K562 (cell line): ENCODE data around the gene KIF17. TPM values are rescaled to one million over a fixed set of nuclear protein-coding genes. Genes with fewer than 3 reads are reported as not detected.

ENCODE experiments used
- ATAC-seq: fragments of 200-7000 bp; cut with Tn5 transposase; 3 replicates; pipeline ENCODE4 v1.9.1; 2020; ENCODE audit warnings: moderate library complexity
- BruUV-seq: library from RNA; stranded (reverse); fragments of 400-500 nt; replicated peaks from 2 replicates; lab custom pipeline; 2021; lab: Mats Ljungman, UMichigan
- CTCF ChIA-PET: fragments of 300-600 bp; formaldehyde crosslinking; extraction: SDS; loops from one replicate; lab custom pipeline; 2021; ENCODE audit warnings: low intra/inter-chr PET ratio; lab: Yijun Ruan, JAX
- POLR2A ChIA-PET: fragments of 300-600, 350-650 bp; sonication (Branson Sonifier 250); formaldehyde crosslinking; extraction: SDS; loops from one replicate; lab custom pipeline; 2021; ENCODE audit warnings: antibody characterized with exemption, inconsistent platforms; lab: Yijun Ruan, JAX
- DNase-seq, 4 experiments: peaks; one replicate each; pipeline versions ENCODE4 v3.0.0 to v3.0.0-alpha.2; 2011 to 2018; ENCODE audit warnings: low spot score in 3 of 4, mixed read lengths in 3 of 4; ENCODE audit errors: extremely low read depth in 1 of 4
- FAIRE-seq: peaks from 2 replicates; lab custom pipeline; 2011; peaks lifted over from hg19 to GRCh38; lab: Jason Lieb, UNC
- H2AFZ ChIP-seq: 2 replicates; pipeline ENCODE4 v1.6.0; 2011; ENCODE audit warnings: low read depth, low read length, control low read depth, inconsistent platforms
- H3K27ac ChIP-seq: fragments of 200-600 bp; 3 replicates; pipeline ENCODE4 v1.8.0; 2011; ENCODE audit warnings: low read depth, mild to moderate bottlenecking, control low read depth, inconsistent platforms, low read length, moderate library complexity, mixed read lengths; ENCODE audit errors: extremely low read depth
- H3K27me3 ChIP-seq, 2 experiments: fragments of 300-600 bp in 1 of 2; 2 replicates in 1 of 2; 3 replicates in 1 of 2; pipeline versions ENCODE4 v1.6.0 to v1.8.0; 2011; ENCODE audit warnings: inconsistent platforms in 2 of 2, low read length in 2 of 2, mild to moderate bottlenecking in 1 of 2, mixed read lengths in 1 of 2, moderate library complexity in 1 of 2; ENCODE audit not compliant: control insufficient read depth in 2 of 2, insufficient read depth in 2 of 2
- H3K36me3 ChIP-seq: fragments of 300-600 bp; 3 replicates; pipeline ENCODE4 v1.8.0; 2011; ENCODE audit warnings: mild to moderate bottlenecking, low read length, inconsistent platforms; ENCODE audit not compliant: control insufficient read depth, insufficient read depth
- H3K4me1 ChIP-seq, 2 experiments: fragments of 200-600 bp in 1 of 2; replicated peaks in 1 of 2; 2 replicates in 1 of 2; 3 replicates in 1 of 2; pipeline versions ENCODE4 v1.5.1 to v1.8.0; 2011; ENCODE audit warnings: inconsistent platforms in 2 of 2, low read length in 2 of 2, mild to moderate bottlenecking in 1 of 2, mixed read lengths in 1 of 2, moderate library complexity in 1 of 2; ENCODE audit not compliant: control insufficient read depth in 2 of 2, insufficient read depth in 2 of 2
- H3K4me2 ChIP-seq: 2 replicates; pipeline ENCODE4 v1.6.1; 2011; ENCODE audit warnings: low read length, control low read depth, inconsistent platforms, mixed read lengths; ENCODE audit not compliant: insufficient read depth
- H3K4me3 ChIP-seq: fragments of 200-600 bp; sonication (generic), shearing (Covaris generic); 2 replicates; pipeline ENCODE4 v1.5.1; 2016; ENCODE audit warnings: control low read depth, inconsistent platforms
- H3K79me2 ChIP-seq: fragments of 200-600 bp; 3 replicates; pipeline ENCODE4 v1.8.0; 2011; ENCODE audit warnings: low read length, inconsistent platforms; ENCODE audit not compliant: control insufficient read depth, insufficient read depth
- H3K9ac ChIP-seq, 2 experiments: 2 replicates each; pipeline versions ENCODE4 v1.6.0 to v1.6.1; 2011; ENCODE audit warnings: low read depth in 2 of 2, low read length in 2 of 2, control low read depth in 1 of 2, inconsistent platforms in 1 of 2, mild to moderate bottlenecking in 1 of 2, mixed read lengths in 1 of 2; ENCODE audit not compliant: insufficient read depth in 1 of 2
- H3K9me1 ChIP-seq: one replicate; pipeline ENCODE4 v1.6.0; 2011; ENCODE audit warnings: inconsistent platforms, mild to moderate bottlenecking, low read length, moderate library complexity; ENCODE audit not compliant: control insufficient read depth, insufficient read depth
- H3K9me3 ChIP-seq: replicated peaks from 2 replicates; pipeline ENCODE4 v1.5.1; 2011; ENCODE audit warnings: low read depth, low read length, inconsistent platforms; ENCODE audit not compliant: control insufficient read depth, insufficient read depth
- H4K20me1 ChIP-seq: replicated peaks from 2 replicates; pipeline ENCODE4 v1.6.1; 2011; ENCODE audit warnings: low read length, inconsistent platforms, mixed read lengths; ENCODE audit not compliant: control insufficient read depth, insufficient read depth
- GABPA ChIP-seq: fragments of 200-800 bp; sonication (Bioruptor generic); conservative IDR thresholded peaks from 2 replicates; pipeline ENCODE4 v1.6.1; 2016; ENCODE audit warnings: low read depth, missing genetic modification characterization, missing compliant biosample characterization
- GTF2E2 ChIP-seq: fragments of 200-800 bp; sonication (Bioruptor generic); IDR thresholded peaks from 2 replicates; pipeline ENCODE4 v1.6.1; 2016; ENCODE audit warnings: missing genetic modification characterization, missing compliant biosample characterization
- PHF20 ChIP-seq: fragments of 450-650 bp; IDR thresholded peaks from 2 replicates; pipeline ENCODE4 v1.6.1; 2018; ENCODE audit not compliant: partially characterized antibody
- RBM15 ChIP-seq: fragments of 200-400 bp; formaldehyde crosslinking; IDR thresholded peaks from 2 replicates; pipeline ENCODE4 v1.6.1; 2018; ENCODE audit warnings: mild to moderate bottlenecking, low read length, moderate library complexity; ENCODE audit not compliant: insufficient read depth
- SP1 ChIP-seq: sonication (generic); formaldehyde crosslinking; IDR thresholded peaks from 2 replicates; pipeline ENCODE4 v1.8.1; 2022; ENCODE audit warnings: mild to moderate bottlenecking, missing genetic modification reagents
- WGBS: fragments of 100-300 bp; shearing (Covaris generic); methylation state at CpG from one replicate; pipeline ENCODE4 v1.1.6; 2016; ENCODE audit warnings: low coverage, mixed read lengths; ENCODE audit not compliant: insufficient coverage; ENCODE audit errors: missing lambda C conversion rate; 5-methylcytosine and 5-hydroxymethylcytosine counted together
- in situ Hi-C: fragments of 300-500 bp; cut with MboI; formaldehyde crosslinking; loops from 4 replicates; pipeline ENCODE4 v1.15.0; 2018; ENCODE audit warnings: inconsistent platforms, mixed read lengths
- intact Hi-C: fragments of 100-400 bp; cut with micrococcal nuclease; formaldehyde crosslinking; loops from 2 replicates; pipeline ENCODE4 v1.14.2; 2022
- polyA plus RNA-seq, 8 experiments: library from polyadenylated mRNA; depleted of rRNA in 4 of 8; stranded (reverse) in 5 of 8; unstranded in 3 of 8; fragments of >200 nt; fragmentation: Nextera tagmentation in 2 of 8; fragmentation: Illumina TruSeq in 1 of 8; extraction: Ambion mirVana in 2 of 8; extraction: Trizol in 1 of 8; gene quantifications; 2 replicates each; pipeline versions ENCODE4 v1.2.1 to v1.2.3, GENCODE V29; 2011 to 2014; ENCODE audit warnings: inconsistent platforms in 1 of 8, missing spikeins in 1 of 8
- total RNA-seq, 7 experiments: library from RNA; depleted of rRNA in 6 of 7; stranded (reverse); fragments of >200 nt in 6 of 7; fragmentation: Illumina TruSeq in 2 of 7; extraction: Trizol in 2 of 7; gene quantifications; 2 replicates each; pipeline versions ENCODE4 v1.2.1 to v1.2.3, GENCODE V29; 2011 to 2021; ENCODE audit warnings: low replicate concordance in 1 of 7
- TF ChIP-seq, protein P1 (sequence below): sonication (generic); formaldehyde crosslinking; IDR thresholded peaks from 2 replicates; pipeline ENCODE4 v1.8.0; 2022; ENCODE audit warnings: missing genetic modification reagents, mild to moderate bottlenecking, moderate library complexity, borderline replicate concordance

Gene KIF17
- total and polyA plus RNA-seq, 9 of the 15 experiments (the other 6 are each of a cell fraction or from before 2014, with no cell fraction given) = 0.04 to 0.47 (median 0.18) TPM; not detected in 5

DNA sequence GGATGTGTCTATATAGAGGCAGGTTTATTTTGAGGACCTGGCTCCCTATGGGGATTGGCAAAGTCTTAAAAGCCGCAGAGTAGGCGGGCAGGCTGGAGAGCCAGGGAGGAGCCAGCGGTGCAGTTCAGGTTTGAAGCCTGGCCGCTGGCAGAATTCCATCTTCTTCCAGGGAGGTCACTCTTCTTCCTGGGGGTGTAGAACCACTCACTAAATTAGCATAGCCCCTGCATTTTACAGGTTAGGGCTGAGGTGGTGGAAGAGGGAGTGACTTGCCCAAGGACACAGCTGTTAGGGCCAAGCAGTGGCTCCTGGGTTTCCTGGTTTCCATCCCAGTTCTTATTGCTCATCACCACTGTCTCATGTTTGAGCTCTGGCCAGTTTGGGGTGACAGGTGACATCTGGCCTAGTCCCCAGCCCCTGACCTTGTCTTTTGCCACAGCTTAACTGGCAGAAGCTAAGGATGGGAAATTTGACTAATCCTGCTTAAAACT lies 83.2 kb downstream of the KIF17 start:
- Histone ChIP-seq H3K4me2 (peak overlapping the region; percentile 85), H3K9me3 (no peaks in the 10 kb centered on the region), H4K20me1 (0 out of 2 replicates have a peak, but pooled peaks cover 7% of the 10 kb centered on the region), H3K9me1 (no peaks in the 10 kb centered on the region), H3K4me3 (peak overlapping the region; percentile 96; the same call in 1 of the 2 replicates), H3K27ac (no peak overlapping the region), H3K36me3 (no peaks in the 10 kb centered on the region), H3K27me3 (no peaks in the 10 kb centered on the region), H2AFZ (peak overlapping the region; percentile 98), H3K4me1 (peaks cover 12% of the 10 kb centered on the region in 2 experiments; a peak in 4 of 5 replicates), H3K79me2 (no peaks in the 10 kb centered on the region), H3K9ac (peak overlapping the region; percentile 6 to 71; a peak in 2 of 4 replicates)
- FAIRE-seq (no peak), DNase-seq (peak in 3 of 4 experiments; percentile 40 to 49 (median 46)), ATAC-seq (peak; percentile 38; the same call in 2 of the 3 replicates)
- WGBS = 29% methylated on average over 4 of the region's 4 CpGs
- in situ Hi-C loops = loop anchor here (5.0 kb wide), 1 partner anchor 107 kb away; no protein-coding TSS in a partner anchor
- no peak for TF ChIP-seq PHF20
- TF ChIP-seq, protein P1, sequence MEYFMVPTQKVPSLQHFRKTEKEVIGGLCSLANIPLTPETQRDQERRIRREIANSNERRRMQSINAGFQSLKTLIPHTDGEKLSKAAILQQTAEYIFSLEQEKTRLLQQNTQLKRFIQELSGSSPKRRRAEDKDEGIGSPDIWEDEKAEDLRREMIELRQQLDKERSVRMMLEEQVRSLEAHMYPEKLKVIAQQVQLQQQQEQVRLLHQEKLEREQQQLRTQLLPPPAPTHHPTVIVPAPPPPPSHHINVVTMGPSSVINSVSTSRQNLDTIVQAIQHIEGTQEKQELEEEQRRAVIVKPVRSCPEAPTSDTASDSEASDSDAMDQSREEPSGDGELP = peak; percentile 45; the same call in 1 of the 2 replicates
- TF ChIP-seq RBM15 = no peak
- 0 out of 2 replicates have a peak, but pooled peaks have one; percentile 25 for TF ChIP-seq GTF2E2
- TF ChIP-seq SP1 (CRISPR knock-in tag) = 0 out of 2 replicates have a peak, but pooled peaks have one; percentile 12
- 0 out of 2 replicates have a peak, but pooled peaks have one; percentile 1 for TF ChIP-seq GABPA
- ChIA-PET CTCF (interaction anchor here (2.0 kb wide), 1 partner anchor 112 kb away, joined by 14 read pairs; no protein-coding TSS in a partner anchor), POLR2A (interaction anchor here (0.6 to 1.1 kb wide), 4 partner anchors 13 to 1407 kb away, joined by 3 to 4 read pairs (median 3); no protein-coding TSS in a partner anchor)
- no TSS peak for BruUV-seq
- intact Hi-C loops = no loop called here
